ENCODE measurements around the gene FOXA3. TPM values are rescaled to one million over a fixed set of nuclear protein-coding genes. Genes with fewer than 3 reads are reported as not detected.
A peak's percentile ranks its signal among the peaks of the same experiment; 100 is the strongest.

The FOXA3 gene
- total and polyA plus RNA-seq, 10 of the 15 experiments (the other 5 are each of a cell fraction or from before 2014, with no cell fraction given), result 0.04 to 0.83 (median 0.11) TPM; not detected in 5

GRCh38 chr19:45828945-45829344 is 35.2 kb upstream of the FOXA3 start:
- Histone ChIP-seq H3K9me3 (replicated peaks; ENCODE audit: control insufficient read depth, insufficient read depth, low read length) (no peaks in the 10 kb centered on the region), H3K4me2 (ENCODE audit: control insufficient read depth, insufficient read depth) (no peak overlapping the region), H3K36me3 (ENCODE audit: control insufficient read depth in 2 of 2, insufficient read depth in 2 of 2, low read length in 1 of 2) (peaks cover 26 to 48% of the 10 kb centered on the region in 2 experiments), H4K20me1 (ENCODE audit: control insufficient read depth, insufficient read depth) (no peaks in the 10 kb centered on the region), H3K9ac (ENCODE audit: control insufficient read depth, insufficient read depth, low read length) (no peak overlapping the region), H3K4me1 (ENCODE audit: control insufficient read depth, insufficient read depth, low read length) (no peaks in the 10 kb centered on the region; the same call in 1 of the 2 replicates), H3K27ac (ENCODE audit: control insufficient read depth, insufficient read depth) (no peak overlapping the region), H2AFZ (ENCODE audit: control insufficient read depth, low read depth, low read length) (no peak overlapping the region), H3K27me3 (replicated peaks in 1 of 2; ENCODE audit: control insufficient read depth in 2 of 2, insufficient read depth in 2 of 2, low read length in 1 of 2) (no peaks in the 10 kb centered on the region), H3K4me3 (no peak overlapping the region), H3K79me2 (ENCODE audit: control insufficient read depth, insufficient read depth, low read length) (no peaks in the 10 kb centered on the region)
- TF ChIP-seq POLR2A (IDR thresholded peaks at IDR 0.05; ENCODE audit: low read depth, low read length) (0 out of 2 replicates have a peak, but pooled peaks have one; percentile 28), USF1 (IDR thresholded peaks at IDR 0.05; ENCODE audit: borderline replicate concordance, extremely low read length, insufficient read depth, low read depth, low read length) (no peak)
- POLR2A ChIA-PET, result no interaction called here
- BruUV-seq (replicated peaks), result no TSS peak
- RAD21 ChIA-PET (ENCODE audit: unreplicated experiment), result no interaction called here
- DNase-seq (ENCODE audit: low read depth, low spot score) (no peak), ATAC-seq (no peak), FAIRE-seq (no peak)
- in situ Hi-C loops (cut with MboI) (no loop called here), intact Hi-C loops (cut with micrococcal nuclease; ENCODE audit: unreplicated experiment) (no loop called here)
- SMC1A ChIA-PET (ENCODE audit: uncharacterized antibody, unreplicated experiment), result no interaction called here
- CTCF ChIA-PET, result interaction anchor here (1.1 kb wide), 1 partner anchor 9 kb away, joined by 3 read pairs; no protein-coding TSS in a partner anchor
- over 99% methylated on average over 16 of the region's 16 CpGs for WGBS (ENCODE audit: insufficient coverage, insufficient replicate concordance, low lambda C conversion rate, missing lambda C conversion rate)

GRCh38 chr19:45834970-45835369 is 29.2 kb upstream of the FOXA3 start:
- ChIA-PET POLR2A (interaction anchor here (1.0 kb wide), 1 partner anchor 158 kb away, joined by 4 read pairs; no protein-coding TSS in a partner anchor), CTCF (interaction anchor here (1.1 kb wide), 1 partner anchor 18 kb away, joined by 5 read pairs; no protein-coding TSS in a partner anchor), RAD21 (ENCODE audit: unreplicated experiment) (no interaction called here), SMC1A (ENCODE audit: uncharacterized antibody, unreplicated experiment) (interaction anchor here (0.7 kb wide), 1 partner anchor 10 kb away, joined by 3 read pairs; no protein-coding TSS in a partner anchor)
- no TSS peak for BruUV-seq (replicated peaks)
- H3K36me3 ChIP-seq (ENCODE audit: control insufficient read depth in 2 of 2, insufficient read depth in 2 of 2, low read length in 1 of 2), result peaks cover 25% of the 10 kb centered on the region in 2 experiments
- H3K79me2 ChIP-seq (ENCODE audit: control insufficient read depth, insufficient read depth, low read length), result no peaks in the 10 kb centered on the region
- in situ Hi-C loops (cut with MboI), result no loop called here
- intact Hi-C loops (cut with micrococcal nuclease; ENCODE audit: unreplicated experiment), result no loop called here
- no peaks in the 10 kb centered on the region for H4K20me1 ChIP-seq (ENCODE audit: control insufficient read depth, insufficient read depth)
- WGBS (ENCODE audit: insufficient coverage, insufficient replicate concordance, low lambda C conversion rate, missing lambda C conversion rate), result 84% methylated on average over 7 of the region's 7 CpGs
- no peak for DNase-seq (ENCODE audit: low read depth, low spot score)
- no peak overlapping the region for H3K27ac ChIP-seq (ENCODE audit: control insufficient read depth, insufficient read depth)
- no peak overlapping the region for H3K9ac ChIP-seq (ENCODE audit: control insufficient read depth, insufficient read depth, low read length)
- H3K4me3 ChIP-seq, result no peak overlapping the region
- no peaks in the 10 kb centered on the region for H3K27me3 ChIP-seq (replicated peaks in 1 of 2; ENCODE audit: control insufficient read depth in 2 of 2, insufficient read depth in 2 of 2, low read length in 1 of 2)
- FAIRE-seq, result no peak
- no peak for ATAC-seq
- no peak overlapping the region for H3K4me2 ChIP-seq (ENCODE audit: control insufficient read depth, insufficient read depth)
- H2AFZ ChIP-seq (ENCODE audit: control insufficient read depth, low read depth, low read length), result no peak overlapping the region
- H3K4me1 ChIP-seq (ENCODE audit: control insufficient read depth, insufficient read depth, low read length), result no peaks in the 10 kb centered on the region
- no peaks in the 10 kb centered on the region; the same call in 2 of the 3 replicates for H3K9me3 ChIP-seq (replicated peaks; ENCODE audit: control insufficient read depth, insufficient read depth, low read length)
- TF ChIP-seq NR2C2 (IDR thresholded peaks at IDR 0.05; ENCODE audit: borderline replicate concordance, control insufficient read depth, insufficient read length, low read depth), result no peak
- no peak for TF ChIP-seq POU2F2 (IDR thresholded peaks at IDR 0.05; ENCODE audit: borderline replicate concordance, low read depth, low read length)
- no peak for TF ChIP-seq STAT3 (IDR thresholded peaks at IDR 0.05; ENCODE audit: low read depth, low read length)
- no peak for TF ChIP-seq CHD2 (IDR thresholded peaks at IDR 0.05; ENCODE audit: borderline replicate concordance, low read depth, low read length)
- no peak for TF ChIP-seq RFX5 (IDR thresholded peaks at IDR 0.05; ENCODE audit: low read depth, low read length)
- TF ChIP-seq IKZF1 (conservative IDR thresholded peaks at IDR 0.05), result no peak
- TF ChIP-seq WRNIP1 (IDR thresholded peaks at IDR 0.05; ENCODE audit: borderline replicate concordance, low read depth, low read length), result no peak
- no peak for TF ChIP-seq SUZ12 (IDR thresholded peaks at IDR 0.05; ENCODE audit: unreplicated experiment)
- TF ChIP-seq IKZF2 (IDR thresholded peaks at IDR 0.05), result no peak
- no peak for TF ChIP-seq PBX3 (IDR thresholded peaks at IDR 0.05; ENCODE audit: insufficient replicate concordance, low read depth, low read length)
- TF ChIP-seq MTA3 (IDR thresholded peaks at IDR 0.05; ENCODE audit: borderline replicate concordance, low read length), result no peak
- no peak for TF ChIP-seq NBN (IDR thresholded peaks at IDR 0.05)
- TF ChIP-seq TCF12 (IDR thresholded peaks at IDR 0.05; ENCODE audit: low read depth, low read length), result no peak
- no peak for TF ChIP-seq ATF2 (IDR thresholded peaks at IDR 0.05; ENCODE audit: low read length)

Measured in GM12878 (cell line).